Raji (cell line): ENCODE data around the gene DOCK2.

Experiments
- POLR2A ChIP-seq: IDR thresholded peaks from 2 replicates; pipeline ENCODE4 v1.6.1; 2011; ENCODE audit warnings: low read depth, low read length, control low read depth; ENCODE audit not compliant: insufficient read depth

The DOCK2 gene

GRCh38 chr5:169909945-169910344 lies 272.9 kb downstream of the DOCK2 start:
- TF ChIP-seq POLR2A = no peak

- no peak for TF ChIP-seq POLR2A
These were observed 273.3 kb downstream of the DOCK2 start for GRCh38 chr5:169910393-169910792.

GRCh38 chr5:169911448-169912212 lies 274.6 kb downstream of the DOCK2 start:
- no peak for TF ChIP-seq POLR2A

GRCh38 chr5:169913479-169913878 lies 276.4 kb downstream of the DOCK2 start:
- TF ChIP-seq POLR2A = no peak

- no peak for TF ChIP-seq POLR2A
These were observed 277.7 kb downstream of the DOCK2 start for GRCh38 chr5:169914766-169915165.

GRCh38 chr5:169917500-169917899 lies 280.4 kb downstream of the DOCK2 start:
- TF ChIP-seq POLR2A = no peak

- no peak for TF ChIP-seq POLR2A
These were observed 281.2 kb downstream of the DOCK2 start for GRCh38 chr5:169918228-169918627.

- TF ChIP-seq POLR2A = no peak
These were observed 283.4 kb downstream of the DOCK2 start for GRCh38 chr5:169920474-169920873.

- TF ChIP-seq POLR2A = no peak
These were observed 284.3 kb downstream of the DOCK2 start for GRCh38 chr5:169921384-169921783.

GRCh38 chr5:169921949-169922348 lies 284.9 kb downstream of the DOCK2 start:
- TF ChIP-seq POLR2A = no peak

- TF ChIP-seq POLR2A = no peak
These were observed 285.4 kb downstream of the DOCK2 start for GRCh38 chr5:169922474-169922873.

GRCh38 chr5:169923988-169924387 lies 286.9 kb downstream of the DOCK2 start:
- no peak for TF ChIP-seq POLR2A

GRCh38 chr5:169933127-169933526 lies 296.1 kb downstream of the DOCK2 start:
- TF ChIP-seq POLR2A = no peak

- TF ChIP-seq POLR2A = no peak
These were observed 296.5 kb downstream of the DOCK2 start for GRCh38 chr5:169933616-169934015.

GRCh38 chr5:169934990-169935389 lies 297.9 kb downstream of the DOCK2 start:
- TF ChIP-seq POLR2A = no peak

- no peak for TF ChIP-seq POLR2A
These were observed 298.7 kb downstream of the DOCK2 start for GRCh38 chr5:169935762-169936161.

GRCh38 chr5:169938439-169938838 lies 301.4 kb downstream of the DOCK2 start:
- no peak for TF ChIP-seq POLR2A
